Measurements from ENCODE around the gene ETV6.

Gene ETV6

DNA sequence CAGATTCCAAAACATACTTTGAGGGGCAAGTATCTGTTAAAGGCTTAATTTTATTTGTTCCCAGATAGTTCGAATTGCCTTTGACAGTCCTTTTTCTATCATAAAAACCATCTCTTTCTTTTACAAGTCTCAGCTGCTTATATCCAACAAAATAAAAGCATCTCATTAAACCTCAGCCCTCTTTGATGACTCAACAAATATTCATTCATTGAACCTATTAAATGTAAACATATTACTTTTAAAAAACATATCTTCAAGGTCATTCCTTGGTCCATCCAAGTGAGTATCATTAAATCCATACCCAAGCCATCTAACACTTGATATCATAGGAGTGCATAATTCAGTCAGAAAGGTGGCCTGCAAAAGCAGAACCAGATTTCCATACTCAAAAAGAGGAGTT is 266.6 kb downstream of the ETV6 start:
- TF ChIP-seq, protein P1, sequence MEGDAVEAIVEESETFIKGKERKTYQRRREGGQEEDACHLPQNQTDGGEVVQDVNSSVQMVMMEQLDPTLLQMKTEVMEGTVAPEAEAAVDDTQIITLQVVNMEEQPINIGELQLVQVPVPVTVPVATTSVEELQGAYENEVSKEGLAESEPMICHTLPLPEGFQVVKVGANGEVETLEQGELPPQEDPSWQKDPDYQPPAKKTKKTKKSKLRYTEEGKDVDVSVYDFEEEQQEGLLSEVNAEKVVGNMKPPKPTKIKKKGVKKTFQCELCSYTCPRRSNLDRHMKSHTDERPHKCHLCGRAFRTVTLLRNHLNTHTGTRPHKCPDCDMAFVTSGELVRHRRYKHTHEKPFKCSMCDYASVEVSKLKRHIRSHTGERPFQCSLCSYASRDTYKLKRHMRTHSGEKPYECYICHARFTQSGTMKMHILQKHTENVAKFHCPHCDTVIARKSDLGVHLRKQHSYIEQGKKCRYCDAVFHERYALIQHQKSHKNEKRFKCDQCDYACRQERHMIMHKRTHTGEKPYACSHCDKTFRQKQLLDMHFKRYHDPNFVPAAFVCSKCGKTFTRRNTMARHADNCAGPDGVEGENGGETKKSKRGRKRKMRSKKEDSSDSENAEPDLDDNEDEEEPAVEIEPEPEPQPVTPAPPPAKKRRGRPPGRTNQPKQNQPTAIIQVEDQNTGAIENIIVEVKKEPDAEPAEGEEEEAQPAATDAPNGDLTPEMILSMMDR (IDR thresholded peaks at IDR 0.05; ENCODE audit: extremely low read depth, missing control alignments), result no peak

DNA sequence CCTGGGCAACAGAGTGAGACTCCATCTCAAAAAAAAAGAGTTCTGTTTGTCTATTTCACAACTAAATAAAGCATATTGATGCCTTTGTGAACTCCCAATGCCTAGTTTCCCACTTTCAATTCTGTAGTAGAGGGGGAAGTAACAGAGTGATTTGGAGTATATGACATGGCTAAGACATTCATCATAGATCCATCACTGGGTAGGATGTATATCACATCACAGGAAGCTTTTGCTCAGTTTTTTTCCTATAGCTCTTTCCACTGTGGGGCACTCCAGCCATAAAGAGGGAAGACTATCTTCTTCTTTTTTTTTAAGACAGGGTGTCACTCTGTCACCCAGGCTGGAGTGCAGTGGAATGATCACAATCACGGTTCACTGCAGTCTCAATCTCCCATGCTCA is 267.3 kb downstream of the ETV6 start:
- no peak for DNase-seq (ENCODE audit: low spot score)
- TF ChIP-seq, protein P1 (IDR thresholded peaks at IDR 0.05; ENCODE audit: extremely low read depth, missing control alignments), result no peak

More for the DNA sequence above, 266.6 kb downstream of the ETV6 start:
- no peak for DNase-seq (ENCODE audit: low spot score)

DNA sequence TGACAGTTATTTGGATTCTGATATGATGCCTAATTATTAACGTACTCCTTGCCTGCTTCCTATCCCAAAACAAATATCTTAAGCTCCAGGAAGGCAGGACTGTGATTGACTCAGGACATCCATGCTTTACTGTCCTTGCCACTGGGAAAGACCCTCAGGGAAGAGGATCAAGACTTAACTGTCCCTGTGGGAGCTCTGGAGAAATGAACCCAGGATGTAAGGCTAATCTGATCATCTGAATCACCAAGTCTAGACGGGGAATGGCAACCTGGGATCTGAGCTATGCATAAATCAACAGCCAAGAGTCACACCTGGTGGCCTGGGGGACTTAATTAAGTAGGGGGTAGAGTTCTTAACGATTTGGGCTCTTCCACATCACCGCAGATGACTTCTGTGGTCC is 268.0 kb downstream of the ETV6 start:
- TF ChIP-seq, protein P1 (IDR thresholded peaks at IDR 0.05; ENCODE audit: extremely low read depth, missing control alignments), result no peak
- no peak for DNase-seq (ENCODE audit: low spot score)

- TF ChIP-seq, protein P1 (IDR thresholded peaks at IDR 0.05; ENCODE audit: extremely low read depth, missing control alignments), result no peak
- DNase-seq (ENCODE audit: low spot score), result no peak
These were observed 270.8 kb downstream of the ETV6 start for GRCh38 chr12:11920231-11920630.

DNA sequence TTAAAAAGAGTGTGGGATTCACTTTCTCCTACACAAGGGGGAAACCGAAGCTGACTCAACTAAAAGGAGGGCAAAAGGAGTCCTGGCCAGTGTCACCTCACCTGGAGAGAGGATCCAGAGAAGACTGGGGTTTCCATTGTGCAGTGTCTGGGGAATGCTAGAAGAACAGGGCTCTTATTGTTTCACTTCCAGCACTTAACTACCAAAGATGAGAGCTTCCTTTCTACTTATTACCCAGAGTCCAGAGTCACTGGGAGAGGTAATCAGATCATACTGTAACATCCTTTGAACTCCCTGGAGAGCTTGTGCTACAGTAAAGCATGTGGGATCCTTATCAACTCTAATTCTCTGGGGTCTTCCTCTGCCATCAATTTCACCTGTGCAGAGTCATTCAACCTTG is 272.9 kb downstream of the ETV6 start:
- DNase-seq (ENCODE audit: low spot score), result no peak
- TF ChIP-seq, protein P1 (IDR thresholded peaks at IDR 0.05; ENCODE audit: extremely low read depth, missing control alignments), result no peak

DNA sequence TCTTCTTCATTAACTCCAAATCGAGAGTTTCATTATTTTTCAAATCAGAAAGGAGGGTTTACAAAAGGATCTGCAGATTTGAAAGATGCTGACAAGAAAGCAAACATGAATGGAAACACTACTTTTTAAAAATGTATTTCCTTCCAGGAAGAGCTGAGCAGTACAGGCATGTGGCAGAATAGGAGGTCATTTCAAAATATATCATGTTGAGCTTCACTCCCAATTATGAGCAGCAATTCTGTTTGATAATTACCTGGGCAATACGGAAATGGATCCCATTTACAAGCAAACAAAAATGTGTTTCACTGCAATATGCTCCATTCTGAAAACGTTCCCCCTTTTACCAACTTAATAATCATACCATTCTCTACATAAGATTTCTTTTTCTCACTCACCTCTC is 273.6 kb downstream of the ETV6 start:
- TF ChIP-seq, protein P1 (IDR thresholded peaks at IDR 0.05; ENCODE audit: extremely low read depth, missing control alignments), result no peak
- no peak for DNase-seq (ENCODE audit: low spot score)

GRCh38 chr12:11927286-11927935 is 277.9 kb downstream of the ETV6 start:
- TF ChIP-seq, protein P1 (IDR thresholded peaks at IDR 0.05; ENCODE audit: extremely low read depth, missing control alignments), result no peak
- no peak for DNase-seq (ENCODE audit: low spot score)
